Endothelial cell of umbilical vein (primary cell): Measurements from ENCODE around the gene IER3IP1. TPM values are rescaled to one million over a fixed set of nuclear protein-coding genes. Genes with fewer than 3 reads are reported as not detected.

Experiments
- BruUV-seq: library from RNA; stranded (reverse); fragments of 400-500 nt; replicated peaks from 2 replicates; lab custom pipeline; 2021; lab: Mats Ljungman, UMichigan
- CTCF ChIA-PET: fragments of 300-600, 350-600 bp; sonication (Branson Sonifier 250); formaldehyde crosslinking; loops from one replicate; lab custom pipeline; 2021; ENCODE audit warnings: antibody characterized with exemption, inconsistent platforms; lab: Charles Lee
- POLR2A ChIA-PET: fragments of 300-600, 350-600 bp; sonication (Branson Sonifier 250); formaldehyde crosslinking; loops from one replicate; lab custom pipeline; 2021; ENCODE audit warnings: antibody characterized with exemption, inconsistent platforms; lab: Charles Lee
- DNase-seq: peaks from one replicate; pipeline ENCODE4 v3.0.0-alpha.2; 2011; ENCODE audit warnings: low read depth, low spot score
- FAIRE-seq: peaks from 2 replicates; lab custom pipeline; 2011; peaks lifted over from hg19 to GRCh38; lab: Jason Lieb, UNC
- H2AFZ ChIP-seq: 2 replicates; pipeline ENCODE4 v1.6.0; 2012; ENCODE audit warnings: low read depth, low read length, control low read depth, inconsistent platforms
- H3K27ac ChIP-seq: 2 replicates; pipeline ENCODE4 v1.5.1; 2011; ENCODE audit warnings: low read depth, mild to moderate bottlenecking, control low read depth, low read length, moderate library complexity; ENCODE audit not compliant: insufficient read depth
- H3K27me3 ChIP-seq, 2 experiments: 2 replicates each; pipeline versions ENCODE4 v1.6.0 to v1.6.1; 2011; ENCODE audit warnings: low read length in 2 of 2, mixed read lengths in 1 of 2; ENCODE audit not compliant: control insufficient read depth in 2 of 2, insufficient read depth in 2 of 2
- H3K36me3 ChIP-seq, 2 experiments: 2 replicates in 1 of 2; 3 replicates in 1 of 2; pipeline ENCODE4 v1.5.1; 2011; ENCODE audit warnings: low read length in 2 of 2, mild to moderate bottlenecking in 1 of 2, moderate library complexity in 1 of 2; ENCODE audit not compliant: control insufficient read depth in 2 of 2, insufficient read depth in 2 of 2; ENCODE audit errors: extremely low read depth in 1 of 2
- H3K4me1 ChIP-seq: 3 replicates; pipeline ENCODE4 v1.5.1; 2011; ENCODE audit warnings: mild to moderate bottlenecking, low read length; ENCODE audit not compliant: control insufficient read depth, insufficient read depth; ENCODE audit errors: extremely low read depth
- H3K4me2 ChIP-seq: 2 replicates; pipeline ENCODE4 v1.6.1; 2011; ENCODE audit warnings: low read length, control low read depth, mixed read lengths; ENCODE audit not compliant: insufficient read depth
- H3K4me3 ChIP-seq, 3 experiments: fragments of 200-600 bp in 1 of 3; sonication (generic), shearing (Covaris generic) in 1 of 3; replicated peaks in 1 of 3; 2 replicates each; pipeline ENCODE4 v1.5.1; 2011 to 2016; ENCODE audit warnings: control low read depth in 3 of 3, low read length in 3 of 3, mild to moderate bottlenecking in 2 of 3, inconsistent platforms in 1 of 3, low read depth in 1 of 3, moderate library complexity in 1 of 3; ENCODE audit not compliant: insufficient read depth in 1 of 3
- H3K79me2 ChIP-seq: 2 replicates; pipeline ENCODE4 v1.6.0; 2012; ENCODE audit warnings: low read length, inconsistent platforms; ENCODE audit not compliant: control insufficient read depth, insufficient read depth
- H3K9ac ChIP-seq: replicated peaks from 2 replicates; pipeline ENCODE3; 2011; ENCODE audit warnings: low read length, control low read depth; ENCODE audit not compliant: insufficient read depth; ENCODE audit errors: extremely low read depth
- H3K9me1 ChIP-seq: replicated peaks from 3 replicates; pipeline ENCODE4 v1.6.0; 2011; ENCODE audit warnings: mild to moderate bottlenecking, low read length; ENCODE audit not compliant: control insufficient read depth, insufficient read depth; ENCODE audit errors: extremely low read depth
- H3K9me3 ChIP-seq: replicated peaks from 2 replicates; pipeline ENCODE4 v1.5.1; 2012; ENCODE audit warnings: low read length, inconsistent platforms; ENCODE audit not compliant: control insufficient read depth, insufficient read depth
- H4K20me1 ChIP-seq: replicated peaks from 2 replicates; pipeline ENCODE3; 2011; ENCODE audit warnings: mild to moderate bottlenecking, low read length; ENCODE audit not compliant: control insufficient read depth, insufficient read depth; ENCODE audit errors: extremely low read depth
- EZH2 ChIP-seq: IDR thresholded peaks from 2 replicates; pipeline ENCODE4 v1.6.1; 2012; ENCODE audit warnings: borderline replicate concordance, low read depth, mild to moderate bottlenecking, moderate library complexity, low read length, inconsistent platforms; ENCODE audit not compliant: severe bottlenecking
- FOS ChIP-seq: IDR thresholded peaks from 2 replicates; pipeline ENCODE4 v1.6.1; 2011; ENCODE audit warnings: mild to moderate bottlenecking, low read length, moderate library complexity, borderline replicate concordance; ENCODE audit not compliant: insufficient read depth
- GATA2 ChIP-seq: IDR thresholded peaks from 2 replicates; pipeline ENCODE4 v1.7.0; 2011; ENCODE audit warnings: low read depth, mild to moderate bottlenecking, moderate library complexity, mixed read lengths, low read length; ENCODE audit not compliant: insufficient read length, insufficient read depth
- JUN ChIP-seq: IDR thresholded peaks from 2 replicates; pipeline ENCODE4 v1.6.1; 2011; ENCODE audit warnings: borderline replicate concordance, low read depth; ENCODE audit not compliant: insufficient read length, insufficient read depth
- MYC ChIP-seq: IDR thresholded peaks from one replicate; pipeline ENCODE4 v1.6.1; 2011; ENCODE audit warnings: mild to moderate bottlenecking, low read depth, low read length
- POLR2A ChIP-seq: IDR thresholded peaks from 2 replicates; pipeline ENCODE4 v1.6.1; 2012; ENCODE audit warnings: low read depth, mild to moderate bottlenecking, control low read depth, low read length
- POLR2AphosphoS5 ChIP-seq: IDR thresholded peaks from 2 replicates; pipeline ENCODE4 v1.6.1; 2012; ENCODE audit warnings: low read depth, mild to moderate bottlenecking, control low read depth, low read length, moderate library complexity; ENCODE audit not compliant: insufficient read depth
- dilution Hi-C: fragments of 300-500 bp; cut with MboI; formaldehyde crosslinking; loops from one replicate; pipeline ENCODE4 v1.15.0; 2019; ENCODE audit warnings: low sequenced_read_pairs; ENCODE audit not compliant: extremely low pct_ligation_motif_present
- intact Hi-C: fragments of 100-400 bp; cut with micrococcal nuclease; formaldehyde crosslinking; loops from one replicate; pipeline ENCODE4 v1.10.0; 2022
- polyA plus RNA-seq, 4 experiments: library from polyadenylated mRNA; depleted of rRNA in 3 of 4; stranded (reverse) in 3 of 4; unstranded in 1 of 4; fragments of >200 nt; gene quantifications; 2 replicates each; pipeline versions ENCODE4 v1.2.1 to v1.2.3, GENCODE V29; 2011 to 2012; ENCODE audit warnings: missing spikeins in 1 of 4
- total RNA-seq: library from RNA; stranded (reverse); gene quantifications from 2 replicates; pipeline ENCODE4 v1.2.3, GENCODE V29; 2021
- TF ChIP-seq, protein P1 (sequence below), 2 donors: IDR thresholded peaks; 1 replicate in 1 of 2; 2 replicates in 1 of 2; pipeline ENCODE4 v1.5.1; 2011; ENCODE audit warnings: low read length in 2 of 2, mild to moderate bottlenecking in 2 of 2, moderate library complexity in 2 of 2, control low read depth in 1 of 2, inconsistent platforms in 1 of 2, low read depth in 1 of 2; ENCODE audit not compliant: insufficient read depth in 1 of 2; ENCODE audit errors: extremely low read depth in 1 of 2
- TF ChIP-seq, protein P2 (sequence below): IDR thresholded peaks from 2 replicates; pipeline ENCODE4 v1.6.1; 2011; ENCODE audit not compliant: insufficient read depth, insufficient read length

IER3IP1 gene
- total and polyA plus RNA-seq, 2 donors (not counting 3 experiments of a cell fraction or from before 2014, with no cell fraction given), result 9.6 to 14.2 TPM

DNA sequence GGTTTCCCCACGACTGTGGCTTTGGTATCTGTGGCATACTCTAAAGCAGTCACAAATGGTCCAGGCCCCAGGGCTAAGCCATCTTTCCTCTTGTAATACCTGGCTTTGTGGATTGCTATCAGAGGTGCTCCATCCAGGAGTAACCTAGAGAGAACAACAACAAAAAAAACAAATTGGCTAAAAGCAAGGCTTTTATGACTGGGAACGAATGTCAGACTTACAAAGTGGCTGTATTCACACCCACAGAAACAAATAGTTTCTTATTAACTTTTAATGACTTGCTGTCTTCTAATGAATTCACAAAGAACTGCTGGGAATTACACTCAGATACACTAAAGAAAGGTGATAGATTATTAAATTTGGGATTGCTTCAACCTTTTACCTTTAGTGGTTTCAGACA is 61.0 kb downstream of the IER3IP1 start:
- DNase-seq, result no peak

More for the DNA sequence above, 61.0 kb downstream of the IER3IP1 start:
- H3K27me3 ChIP-seq, result no peaks in the 10 kb centered on the region
- H3K9ac ChIP-seq, result no peak overlapping the region
- no TSS peak for BruUV-seq
- no peaks in the 10 kb centered on the region for H3K4me1 ChIP-seq
- no peaks in the 10 kb centered on the region for H4K20me1 ChIP-seq
- ChIA-PET POLR2A (no interaction called here), CTCF (interaction anchor here (2.9 kb wide), 1 partner anchor 35 kb away, joined by 8 read pairs; the partner anchor contains the start of gene HDHD2)
- no peak overlapping the region for H3K4me3 ChIP-seq
- FAIRE-seq, result no peak
- dilution Hi-C loops, result no loop called here
- H2AFZ ChIP-seq, result no peak overlapping the region
- intact Hi-C loops, result no loop called here
- H3K4me2 ChIP-seq, result no peak overlapping the region
- H3K36me3 ChIP-seq, result peaks cover 0 to 4% of the 10 kb centered on the region in 2 experiments
- TF ChIP-seq EZH2 (no peak), POLR2AphosphoS5 (no peak), POLR2A (no peak), GATA2 (no peak), MYC (no peak), FOS (no peak), JUN (no peak)
- TF ChIP-seq, protein P1, sequence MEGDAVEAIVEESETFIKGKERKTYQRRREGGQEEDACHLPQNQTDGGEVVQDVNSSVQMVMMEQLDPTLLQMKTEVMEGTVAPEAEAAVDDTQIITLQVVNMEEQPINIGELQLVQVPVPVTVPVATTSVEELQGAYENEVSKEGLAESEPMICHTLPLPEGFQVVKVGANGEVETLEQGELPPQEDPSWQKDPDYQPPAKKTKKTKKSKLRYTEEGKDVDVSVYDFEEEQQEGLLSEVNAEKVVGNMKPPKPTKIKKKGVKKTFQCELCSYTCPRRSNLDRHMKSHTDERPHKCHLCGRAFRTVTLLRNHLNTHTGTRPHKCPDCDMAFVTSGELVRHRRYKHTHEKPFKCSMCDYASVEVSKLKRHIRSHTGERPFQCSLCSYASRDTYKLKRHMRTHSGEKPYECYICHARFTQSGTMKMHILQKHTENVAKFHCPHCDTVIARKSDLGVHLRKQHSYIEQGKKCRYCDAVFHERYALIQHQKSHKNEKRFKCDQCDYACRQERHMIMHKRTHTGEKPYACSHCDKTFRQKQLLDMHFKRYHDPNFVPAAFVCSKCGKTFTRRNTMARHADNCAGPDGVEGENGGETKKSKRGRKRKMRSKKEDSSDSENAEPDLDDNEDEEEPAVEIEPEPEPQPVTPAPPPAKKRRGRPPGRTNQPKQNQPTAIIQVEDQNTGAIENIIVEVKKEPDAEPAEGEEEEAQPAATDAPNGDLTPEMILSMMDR (IDR thresholded peaks at IDR 0.05; ENCODE audit: extremely low read depth in 1 of 2, insufficient read depth in 1 of 2, low read depth in 1 of 2, low read length in 2 of 2), result no peak
- TF ChIP-seq, protein P2, sequence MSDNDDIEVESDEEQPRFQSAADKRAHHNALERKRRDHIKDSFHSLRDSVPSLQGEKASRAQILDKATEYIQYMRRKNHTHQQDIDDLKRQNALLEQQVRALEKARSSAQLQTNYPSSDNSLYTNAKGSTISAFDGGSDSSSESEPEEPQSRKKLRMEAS, result no peak
- H3K79me2 ChIP-seq, result no peaks in the 10 kb centered on the region
- H3K9me1 ChIP-seq, result no peaks in the 10 kb centered on the region
- no peaks in the 10 kb centered on the region for H3K9me3 ChIP-seq
- no peak overlapping the region for H3K27ac ChIP-seq
